NCI-H2107 treated with DMSO at 0.1 percent for 48 hours (cell line): Measurements from ENCODE around the gene ADAMTSL3.
"Not testable (repeated sequence)": the region's sequence is repeated elsewhere in the genome, so short reads cannot be mapped to it uniquely, and the experiment has no call there.

Experiments used
- DNase-seq: peaks from one replicate; lab custom pipeline; 2025; ENCODE audit not compliant: unreplicated experiment; lab: John Stamatoyannopoulos, UW

ADAMTSL3 gene

DNA sequence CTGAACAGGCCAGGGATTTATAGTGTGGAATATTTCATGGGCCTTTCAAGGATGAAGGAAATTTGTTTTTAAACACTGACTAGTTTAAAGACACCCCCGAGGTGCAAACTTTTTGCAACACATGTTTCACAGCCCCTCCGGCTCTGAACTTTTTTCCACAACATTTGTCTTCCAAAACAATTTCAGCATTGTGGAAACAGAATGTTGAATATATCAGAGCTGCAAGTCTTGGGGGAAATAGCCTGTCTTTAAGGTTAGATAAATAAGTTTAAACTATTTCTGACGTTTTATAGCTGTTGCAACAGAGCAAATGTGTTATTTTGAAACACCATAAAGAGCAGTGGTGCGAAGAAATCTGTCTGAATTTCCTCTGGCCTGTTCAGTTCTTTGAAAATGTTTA is 352.5 kb downstream of the ADAMTSL3 start:
- no peak for DNase-seq

DNA sequence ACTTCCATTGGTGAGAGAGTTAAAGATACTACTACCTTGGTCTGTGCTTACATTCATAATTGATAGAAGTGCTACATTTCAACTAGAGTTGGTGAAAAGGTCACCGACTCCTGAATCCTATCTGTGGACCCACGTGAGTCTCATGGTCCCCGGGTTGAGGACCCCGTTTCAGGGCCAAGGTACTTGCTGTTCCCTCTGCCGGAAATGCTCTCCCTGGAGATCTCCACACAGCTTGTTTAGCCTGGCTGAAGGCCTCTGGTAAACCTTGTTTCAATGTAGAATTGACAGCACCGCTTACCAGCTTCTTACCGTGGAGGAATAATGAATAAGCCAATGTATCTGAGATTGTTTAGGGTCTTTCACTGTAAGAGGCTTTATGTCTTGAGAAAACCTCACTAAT is 355.7 kb downstream of the ADAMTSL3 start:
- DNase-seq = no peak

- no peak for DNase-seq
These were observed 356.3 kb downstream of the ADAMTSL3 start for GRCh38 chr15:84010246-84010645.

DNA sequence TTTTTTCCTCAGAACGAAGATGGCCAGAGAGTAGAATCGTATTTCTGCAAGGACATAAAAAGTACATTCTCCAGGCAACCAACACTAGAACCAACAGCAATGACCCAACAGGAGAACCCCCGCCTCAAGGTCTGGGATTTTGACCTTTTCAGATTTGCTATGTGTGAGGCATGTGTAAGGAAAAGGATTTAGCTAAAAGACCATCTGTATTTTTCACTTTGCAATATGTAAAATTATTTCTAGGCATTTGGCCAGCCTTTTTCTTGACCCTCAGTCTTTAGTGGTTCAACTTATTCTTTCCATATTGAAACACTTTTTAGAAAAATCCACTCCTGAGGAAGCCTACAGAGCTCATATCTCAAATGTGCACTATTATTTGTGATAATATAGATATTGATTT is 362.4 kb downstream of the ADAMTSL3 start:
- DNase-seq = no peak

- no peak for DNase-seq
These were observed 368.6 kb downstream of the ADAMTSL3 start for GRCh38 chr15:84022516-84022915.

- DNase-seq = no peak
These were observed 369.7 kb downstream of the ADAMTSL3 start for GRCh38 chr15:84023636-84024035.

DNA sequence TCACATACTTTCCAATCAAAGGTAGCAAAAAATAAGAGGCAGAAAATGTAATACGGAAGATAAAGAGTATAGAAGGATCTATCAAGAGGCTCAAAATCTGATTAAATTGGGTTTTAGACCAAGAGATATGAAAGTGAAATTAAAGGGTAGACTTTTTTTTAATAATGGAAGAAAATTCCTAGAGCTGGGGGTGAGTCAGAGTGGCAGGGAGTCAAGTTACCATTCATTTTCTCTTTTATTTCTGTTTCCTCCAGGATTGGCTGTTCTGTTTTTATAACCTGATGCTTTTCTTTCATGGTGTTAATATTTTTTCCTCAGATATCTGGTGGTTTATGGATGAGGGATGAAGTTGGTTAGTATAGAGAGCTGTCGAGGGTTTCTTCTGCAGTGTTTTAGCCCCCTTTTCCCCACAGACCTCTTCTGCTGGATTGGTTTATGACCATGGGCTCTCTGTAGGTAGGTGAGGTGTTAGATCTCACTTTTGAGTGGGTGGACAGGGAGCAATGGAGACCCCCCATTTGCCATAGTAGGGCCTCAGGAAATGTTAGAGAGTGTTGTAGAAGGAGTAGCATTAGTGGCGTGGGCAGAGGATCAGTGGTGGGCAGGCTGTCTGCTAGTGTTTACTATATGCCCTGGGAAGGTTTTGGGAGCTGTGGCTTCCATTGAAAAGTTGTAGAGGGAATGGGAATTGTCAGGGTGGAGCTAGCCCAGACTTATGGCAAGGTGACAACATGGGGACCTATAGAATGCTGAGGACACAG is 380.1 kb downstream of the ADAMTSL3 start:
- DNase-seq = no peak

- DNase-seq = no peak
These were observed 380.9 kb downstream of the ADAMTSL3 start for GRCh38 chr15:84034578-84035398.

DNA sequence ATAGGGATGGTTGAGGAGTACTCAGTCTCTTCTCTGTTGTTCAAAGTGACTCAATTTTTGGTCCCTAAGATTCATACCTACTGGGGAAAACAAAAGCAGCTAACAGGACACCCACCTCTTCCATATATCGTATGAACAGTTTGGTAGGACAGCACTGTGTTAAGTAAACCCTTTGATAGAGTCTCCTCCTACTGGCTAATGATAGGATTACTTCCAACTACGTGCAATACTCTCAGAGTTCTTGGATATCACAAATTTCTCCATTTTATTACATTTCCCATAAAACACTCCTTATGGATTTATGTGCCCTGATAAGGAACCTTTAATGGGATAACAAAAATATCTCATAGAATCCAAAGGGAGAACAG is 381.5 kb downstream of the ADAMTSL3 start:
- DNase-seq = no peak

DNA sequence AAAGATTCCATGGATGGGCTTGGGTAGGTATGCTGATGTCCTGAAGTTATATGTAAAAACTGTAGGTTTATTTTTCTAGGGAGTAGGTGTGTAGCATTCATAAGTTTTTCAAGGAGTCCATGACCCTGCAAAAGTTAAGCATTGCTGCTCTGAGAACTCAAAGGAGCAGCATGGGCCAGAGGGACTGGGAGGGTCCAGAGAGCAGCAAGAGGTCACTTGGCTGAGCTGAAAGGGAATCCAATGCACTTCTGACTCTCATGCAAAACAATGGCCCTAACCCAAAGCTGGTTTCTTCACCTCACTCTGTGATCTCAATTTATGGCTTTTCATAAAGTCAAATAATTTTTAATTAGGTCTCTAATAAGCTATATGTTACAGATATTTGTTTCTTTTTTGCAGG is 383.4 kb downstream of the ADAMTSL3 start:
- no peak for DNase-seq

GRCh38 chr15:84042434-84043056 is 388.6 kb downstream of the ADAMTSL3 start:
- not testable (repeated sequence) for DNase-seq

DNA sequence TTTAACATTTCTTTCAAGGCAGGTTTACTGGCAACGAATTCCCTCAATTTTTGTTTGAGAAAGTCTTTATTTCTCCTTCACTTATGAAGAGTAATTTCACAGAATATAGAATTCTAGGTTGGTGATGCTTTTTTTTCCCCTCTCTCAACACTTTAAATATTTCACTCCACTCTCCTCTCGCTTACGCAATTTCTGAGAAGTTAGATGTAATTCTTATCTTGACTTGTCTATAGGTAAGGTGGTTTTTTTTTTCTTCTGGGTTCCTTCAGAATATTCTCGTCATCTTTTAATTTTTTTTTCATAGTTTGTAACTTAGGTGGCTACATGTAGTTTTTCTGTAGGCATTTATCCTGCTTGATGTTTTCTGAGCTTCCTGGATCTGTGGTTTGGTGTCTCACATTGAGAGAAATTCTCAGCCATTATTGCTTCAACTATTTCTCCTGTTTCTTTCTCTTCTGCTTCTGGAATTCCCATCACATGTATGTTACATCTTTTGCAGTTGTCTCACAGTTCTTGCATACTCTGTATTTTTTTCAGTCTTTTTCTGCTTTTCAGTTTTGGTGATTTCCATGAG is 392.2 kb downstream of the ADAMTSL3 start:
- DNase-seq = no peak

GRCh38 chr15:84049480-84049879 is 395.6 kb downstream of the ADAMTSL3 start:
- not testable (repeated sequence) for DNase-seq

DNA sequence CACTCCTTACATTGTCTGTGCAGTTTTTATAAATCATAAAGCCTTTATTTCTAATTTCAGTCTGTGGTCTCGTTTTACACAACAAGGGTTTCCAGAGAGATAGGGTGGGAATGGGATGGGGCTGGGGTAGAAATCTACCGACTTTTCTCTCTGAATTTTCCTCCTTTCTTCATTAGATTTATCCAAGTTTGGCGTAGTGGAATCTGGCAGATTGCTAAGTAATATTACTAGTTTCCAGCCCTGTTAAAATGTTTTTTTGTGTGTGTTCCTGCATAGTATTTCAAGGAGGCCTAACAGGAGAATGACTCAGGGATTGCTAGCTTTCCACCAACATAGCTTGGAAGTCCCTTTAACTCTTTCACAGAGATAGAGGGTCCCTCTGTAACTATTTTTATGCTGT is 396.2 kb downstream of the ADAMTSL3 start:
- DNase-seq = no peak

- not testable (repeated sequence) for DNase-seq
These were observed 397.2 kb downstream of the ADAMTSL3 start for GRCh38 chr15:84051146-84051545.

GRCh38 chr15:84054544-84054943 is 400.6 kb downstream of the ADAMTSL3 start:
- not testable (repeated sequence) for DNase-seq

DNA sequence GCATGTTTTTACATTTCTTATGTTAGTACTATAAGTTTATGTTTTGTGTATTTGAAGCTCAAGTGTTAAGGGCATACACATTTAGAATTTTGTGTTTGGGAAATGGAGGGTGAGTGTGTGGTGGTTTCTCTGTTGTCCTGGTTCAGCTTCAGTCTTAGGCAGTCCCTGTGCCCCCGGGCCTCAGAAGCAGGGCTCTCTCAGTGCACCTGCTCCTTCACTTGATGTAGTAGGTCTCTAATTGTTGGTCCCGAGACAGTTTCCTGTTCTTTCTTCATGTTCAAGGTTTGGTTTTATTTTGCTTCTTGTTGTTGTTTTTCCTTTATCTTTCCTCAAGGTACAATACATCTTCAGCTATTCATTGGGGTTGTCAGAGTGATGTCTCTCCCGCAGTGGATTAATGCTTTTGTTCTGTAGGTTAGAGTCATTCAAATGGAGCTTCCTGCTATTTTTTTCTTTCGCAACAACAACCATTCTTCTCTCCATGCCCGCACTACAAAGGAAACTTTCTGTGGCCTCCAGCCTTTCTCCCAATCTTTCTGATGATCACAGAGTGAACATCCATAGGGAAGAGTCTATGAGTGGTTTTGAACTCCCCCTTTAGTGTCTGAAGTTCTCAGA is 403.9 kb downstream of the ADAMTSL3 start:
- DNase-seq = no peak

GRCh38 chr15:84063674-84064073 is 409.8 kb downstream of the ADAMTSL3 start:
- DNase-seq = not testable (repeated sequence)

DNA sequence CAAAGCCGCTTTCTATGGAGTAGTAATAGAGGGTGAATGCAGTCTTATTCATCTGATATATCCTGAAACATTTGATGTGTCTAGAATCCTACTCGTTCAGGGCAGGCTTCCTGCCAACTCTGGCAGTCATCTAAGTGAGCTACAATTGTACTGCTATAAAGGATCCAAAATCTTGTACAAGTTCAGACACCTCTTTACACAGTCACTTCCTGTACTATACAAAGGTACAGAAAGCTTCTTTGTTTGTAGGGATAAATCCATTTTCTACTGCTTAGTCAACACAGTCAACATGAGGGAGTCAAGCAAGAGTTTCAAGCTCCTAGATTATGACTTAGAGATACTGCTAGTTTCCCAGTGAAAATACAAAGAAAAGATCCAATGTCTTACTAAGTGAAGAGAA is 414.8 kb downstream of the ADAMTSL3 start:
- not testable (repeated sequence) for DNase-seq

GRCh38 chr15:84078038-84078437 is 424.1 kb downstream of the ADAMTSL3 start:
- not testable (repeated sequence) for DNase-seq

DNA sequence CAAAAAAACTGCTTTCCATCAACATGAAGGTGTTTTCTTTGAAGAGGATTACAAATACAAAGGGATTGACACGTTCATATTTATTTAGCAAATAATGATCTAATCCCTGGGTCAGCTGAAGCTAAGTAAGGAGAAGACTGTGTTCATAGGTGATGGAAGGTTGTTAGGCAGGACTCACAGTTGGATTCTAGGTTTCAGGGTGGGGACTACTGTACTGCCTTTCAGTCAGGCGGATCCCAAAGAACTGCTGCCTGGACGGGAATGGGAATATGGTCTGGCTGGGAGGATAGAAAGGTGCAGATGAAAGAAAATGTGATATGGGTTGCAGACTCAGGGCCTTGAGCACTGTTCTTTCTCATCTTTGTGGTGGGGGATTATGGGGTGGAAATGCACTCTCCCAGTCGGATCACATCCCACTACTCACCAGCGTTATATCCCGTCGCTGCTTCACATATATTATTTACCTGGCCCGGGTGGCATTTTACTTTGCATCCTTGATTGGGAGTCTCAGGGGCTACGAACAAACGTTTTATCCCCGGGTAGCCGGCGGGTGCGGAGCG is 425.5 kb downstream of the ADAMTSL3 start:
- peak; percentile 1 for DNase-seq
